Measurements from ENCODE around the gene SLF1.

GRCh38 chr5:94693845-94694370 is 75.4 kb downstream of the SLF1 start:
- TF ChIP-seq CTCF (IDR thresholded peaks at IDR 0.05) (no peak), EZH2 (IDR thresholded peaks at IDR 0.05; ENCODE audit: borderline replicate concordance, insufficient read depth, low read depth, low read length, poor library complexity, severe bottlenecking) (no peak)

All from B cell (primary cell).